HepG2 (cell line): ENCODE measurements around the gene ZNF280A. TPM values are rescaled to one million over a fixed set of nuclear protein-coding genes. Genes with fewer than 3 reads are reported as not detected.

Experiments
- ATAC-seq: fragments of 200-7000 bp; cut with Tn5 transposase; 3 replicates; pipeline ENCODE4 v1.9.1; 2020; ENCODE audit warnings: mild to moderate bottlenecking, moderate library complexity
- BruUV-seq: library from RNA; stranded (reverse); fragments of 400-500 nt; replicated peaks from 2 replicates; lab custom pipeline; 2021; lab: Mats Ljungman, UMichigan
- CTCF ChIA-PET: fragments of 300-600 bp; formaldehyde crosslinking; extraction: SDS; loops from one replicate; lab custom pipeline; 2021; ENCODE audit warnings: low total read pairs, inconsistent platforms, low intra/inter-chr PET ratio; lab: Yijun Ruan, JAX
- POLR2A ChIA-PET: fragments of 350-600 bp; sonication (Branson Sonifier 250); formaldehyde crosslinking; loops from one replicate; lab custom pipeline; 2020; ENCODE audit warnings: antibody characterized with exemption, inconsistent platforms; lab: Yijun Ruan, JAX
- DNase-seq: peaks from one replicate; pipeline ENCODE4 v3.0.0-alpha.2; 2015; ENCODE audit warnings: low spot score
- FAIRE-seq: peaks from 3 replicates; lab custom pipeline; 2011; peaks lifted over from hg19 to GRCh38; lab: Jason Lieb, UNC
- H2AFZ ChIP-seq: one replicate; pipeline ENCODE4 v1.6.1; 2011; ENCODE audit warnings: low read length, inconsistent platforms
- H3K27ac ChIP-seq: fragments of 300-600 bp; 3 replicates; pipeline ENCODE4 v1.8.0; 2011; ENCODE audit warnings: mixed run types, mild to moderate bottlenecking, mixed read lengths, low read length, inconsistent platforms; ENCODE audit not compliant: insufficient read depth; ENCODE audit errors: extremely low read length
- H3K27me3 ChIP-seq, 2 experiments: fragments of 200-600 bp in 1 of 2; 2 replicates in 1 of 2; 3 replicates in 1 of 2; pipeline versions ENCODE4 v1.6.0 to v1.8.0; 2011; ENCODE audit warnings: low read length in 2 of 2, mild to moderate bottlenecking in 2 of 2, moderate library complexity in 2 of 2, inconsistent platforms in 1 of 2; ENCODE audit not compliant: insufficient read depth in 2 of 2, control insufficient read depth in 1 of 2
- H3K36me3 ChIP-seq, 2 experiments: fragments of 200-600 bp in 1 of 2; replicated peaks in 1 of 2; 2 replicates in 1 of 2; 3 replicates in 1 of 2; pipeline versions ENCODE4 v1.5.1 to v1.8.0; 2011; ENCODE audit warnings: low read length in 2 of 2, inconsistent platforms in 1 of 2; ENCODE audit not compliant: insufficient read depth in 2 of 2, control insufficient read depth in 1 of 2
- H3K4me1 ChIP-seq: 2 replicates; pipeline ENCODE4 v1.5.1; 2012; ENCODE audit warnings: low read length, inconsistent platforms; ENCODE audit not compliant: insufficient read depth
- H3K4me2 ChIP-seq: 2 replicates; pipeline ENCODE4 v1.6.0; 2011; ENCODE audit warnings: low read depth, low read length, inconsistent platforms
- H3K4me3 ChIP-seq, 3 experiments: fragments of 200-600 bp in 1 of 3; sonication (generic), shearing (Covaris generic) in 1 of 3; replicated peaks in 1 of 3; 2 replicates each; pipeline ENCODE4 v1.5.1; 2011 to 2016; ENCODE audit warnings: low read length in 3 of 3, inconsistent platforms in 2 of 3, low read depth in 2 of 3, mild to moderate bottlenecking in 2 of 3, control low read depth in 1 of 3, mixed read lengths in 1 of 3; ENCODE audit not compliant: insufficient read depth in 1 of 3
- H3K79me2 ChIP-seq: one replicate; pipeline ENCODE4 v1.6.1; 2011; ENCODE audit warnings: low read length, inconsistent platforms; ENCODE audit not compliant: insufficient read depth
- H3K9ac ChIP-seq: 2 replicates; pipeline ENCODE4 v1.6.0; 2011; ENCODE audit warnings: mild to moderate bottlenecking, low read depth, low read length, inconsistent platforms; ENCODE audit not compliant: insufficient read depth
- H3K9me3 ChIP-seq: 2 replicates; pipeline ENCODE4 v1.5.1; 2012; ENCODE audit warnings: mild to moderate bottlenecking, low read length
- H4K20me1 ChIP-seq: 2 replicates; pipeline ENCODE4 v1.6.0; 2011; ENCODE audit warnings: inconsistent platforms, mild to moderate bottlenecking, low read length, moderate library complexity; ENCODE audit not compliant: insufficient read depth
- EHMT2 ChIP-seq: fragments of 200-600 bp; sonication (generic); IDR thresholded peaks from 2 replicates; pipeline ENCODE4 v1.7.0; 2017; ENCODE audit warnings: antibody characterized with exemption, low read depth, low read length, borderline replicate concordance
- HIC2 ChIP-seq: sonication (generic); formaldehyde crosslinking; IDR thresholded peaks from 2 replicates; pipeline ENCODE4 v1.9.0; 2022; ENCODE audit warnings: low read depth, missing genetic modification reagents
- KMT2B ChIP-seq: IDR thresholded peaks from 2 replicates; pipeline ENCODE4 v1.6.1; 2016; ENCODE audit warnings: missing genetic modification reagents, missing compliant biosample characterization
- LRRFIP1 ChIP-seq: sonication (generic); formaldehyde crosslinking; conservative IDR thresholded peaks from 2 replicates; pipeline ENCODE4 v1.4.0; 2020; ENCODE audit warnings: missing genetic modification reagents
- MATR3 ChIP-seq: sonication (generic); formaldehyde crosslinking; IDR thresholded peaks from 2 replicates; pipeline ENCODE4 v1.4.0; 2020; ENCODE audit warnings: missing genetic modification reagents
- PAX8 ChIP-seq: sonication (generic); formaldehyde crosslinking; IDR thresholded peaks from 2 replicates; pipeline ENCODE4 v1.8.0; 2022; ENCODE audit warnings: mild to moderate bottlenecking, missing genetic modification reagents, borderline replicate concordance
- POGZ ChIP-seq: sonication (generic); formaldehyde crosslinking; IDR thresholded peaks from 2 replicates; pipeline ENCODE4 v1.4.0; 2020; ENCODE audit warnings: mild to moderate bottlenecking, missing genetic modification reagents
- RFXANK ChIP-seq: IDR thresholded peaks from 2 replicates; pipeline ENCODE4 v1.6.1; 2016
- ZBTB4 ChIP-seq: sonication (generic); formaldehyde crosslinking; IDR thresholded peaks from 2 replicates; pipeline ENCODE4 v1.4.0; 2020; ENCODE audit warnings: missing genetic modification reagents, mild to moderate bottlenecking, borderline replicate concordance
- ZC3H13 ChIP-seq: sonication (generic); formaldehyde crosslinking; IDR thresholded peaks from 2 replicates; pipeline ENCODE4 v1.8.1; 2023; ENCODE audit warnings: mild to moderate bottlenecking, missing genetic modification reagents, moderate library complexity
- ZMYM2 ChIP-seq: sonication (generic); formaldehyde crosslinking; IDR thresholded peaks from 2 replicates; pipeline ENCODE4 v1.8.0; 2022; ENCODE audit warnings: mild to moderate bottlenecking, missing genetic modification reagents
- ZNF652 ChIP-seq: IDR thresholded peaks from 2 replicates; pipeline ENCODE4 v1.6.1; 2016; ENCODE audit warnings: low read depth, borderline replicate concordance
- ZNF691 ChIP-seq: sonication (generic); formaldehyde crosslinking; IDR thresholded peaks from 2 replicates; pipeline ENCODE4 v1.4.0; 2020; ENCODE audit warnings: missing genetic modification reagents, low read depth, mild to moderate bottlenecking, borderline replicate concordance
- ZNF713 ChIP-seq: sonication (generic); formaldehyde crosslinking; IDR thresholded peaks from 2 replicates; pipeline ENCODE4 v1.4.0; 2020; ENCODE audit warnings: mild to moderate bottlenecking, missing genetic modification reagents
- ZNF780A ChIP-seq: sonication (generic); formaldehyde crosslinking; IDR thresholded peaks from 2 replicates; pipeline ENCODE4 v1.8.0; 2022; ENCODE audit warnings: mild to moderate bottlenecking, missing genetic modification reagents, moderate library complexity
- ZSCAN29 ChIP-seq: sonication (generic); formaldehyde crosslinking; conservative IDR thresholded peaks from 2 replicates; pipeline ENCODE4 v1.4.0; 2020; ENCODE audit warnings: mild to moderate bottlenecking, missing genetic modification reagents
- WGBS: methylation state at CpG from one replicate; pipeline ENCODE4 v1.1.6; 2017; ENCODE audit warnings: low lambda C conversion rate; 5-methylcytosine and 5-hydroxymethylcytosine counted together
- in situ Hi-C: cut with HindIII; loops from 2 replicates; pipeline ENCODE4 v1.10.0; 2017; ENCODE audit warnings: low pct_unique_long_range_greater_than_20kb; ENCODE audit not compliant: extremely low pct_ligation_motif_present
- intact Hi-C: fragments of 100-400 bp; cut with micrococcal nuclease; formaldehyde crosslinking; loops from one replicate; pipeline ENCODE4 v1.10.0; 2022; ENCODE audit not compliant: unreplicated experiment
- polyA plus RNA-seq, 8 experiments: library from polyadenylated mRNA; depleted of rRNA in 3 of 8; stranded (reverse) in 7 of 8; unstranded in 1 of 8; fragments of >200 nt; fragmentation: Illumina TruSeq in 4 of 8; extraction: Trizol in 4 of 8; gene quantifications; 2 replicates each; pipeline versions ENCODE4 v1.2.1 to v1.2.3, GENCODE V29; 2011 to 2016; ENCODE audit warnings: low read depth in 4 of 8, missing spikeins in 1 of 8, mixed read lengths in 1 of 8; ENCODE audit not compliant: insufficient read depth in 1 of 8
- total RNA-seq, 5 experiments: library from RNA; depleted of rRNA; stranded (reverse); fragments of >200 nt; fragmentation: Illumina TruSeq; extraction: Trizol; gene quantifications; 2 replicates each; pipeline ENCODE4 v1.2.3, GENCODE V29; 2016; ENCODE audit warnings: low read depth in 1 of 5

The ZNF280A gene
- total and polyA plus RNA-seq, 2 of the 13 experiments (the other 11 are each of a cell fraction or from before 2014, with no cell fraction given): 1.4 to 2.9 TPM

GRCh38 chr22:22558972-22559603, 39.0 kb upstream of the ZNF280A start, which contains the start of gene PRAME:
Gene PRAME (minus strand): TSS chr22:22559265. CDS start chr22:22556832, 2,433 bp downstream.
- POLR2A ChIA-PET: no interaction called here
- intact Hi-C loops (no loop called here), in situ Hi-C loops (no loop called here)
- peak; percentile 64 for FAIRE-seq
- no peak within 1 kb of the TSS for H2AFZ ChIP-seq
- H3K27ac ChIP-seq: no peak within 1 kb of the TSS
- H3K36me3 ChIP-seq: no peaks in the 10 kb centered on the region
- H3K9me3 ChIP-seq: no peaks in the 10 kb centered on the region
- H4K20me1 ChIP-seq: no peaks in the 10 kb centered on the region
- peak within 1 kb of the TSS in 2 of 3 experiments; percentile 8 to 57; a peak in 1 of 6 replicates for H3K4me3 ChIP-seq
- no peaks in the 10 kb centered on the region for H3K79me2 ChIP-seq
- H3K4me2 ChIP-seq: peak within 1 kb of the TSS; percentile 73
- BruUV-seq: no TSS peak
- H3K27me3 ChIP-seq: peaks cover 0 to 1% of the 10 kb centered on the region in 2 experiments; a peak in 2 of 5 replicates
- H3K9ac ChIP-seq: peak within 1 kb of the TSS; percentile 34; the same call in 1 of the 2 replicates
- peak; percentile 79 for DNase-seq
- peak; percentile 98 for ATAC-seq
- H3K4me1 ChIP-seq: no peaks in the 10 kb centered on the region; the same call in 1 of the 2 replicates
- CTCF ChIA-PET: interaction anchor here (1.2 to 1.4 kb wide), 2 partner anchors 35 to 95 kb away, joined by 3 to 7 read pairs; no protein-coding TSS in a partner anchor
- 25% methylated on average over 29 of the region's 32 CpGs for WGBS
- TF ChIP-seq ZMYM2 (CRISPR knock-in tag) (no peak), EHMT2 (no peak), ZBTB4 (CRISPR knock-in tag) (0 out of 2 replicates have a peak, but pooled peaks have one; percentile 24), ZNF691 (CRISPR knock-in tag) (no peak), KMT2B (CRISPR knock-in tag) (no peak), ZNF780A (CRISPR knock-in tag) (no peak), PAX8 (CRISPR knock-in tag) (no peak), POGZ (CRISPR knock-in tag) (0 out of 2 replicates have a peak, but pooled peaks have one; percentile 47), LRRFIP1 (CRISPR knock-in tag) (no peak), HIC2 (no peak), MATR3 (CRISPR knock-in tag) (no peak), ZNF652 (CRISPR knock-in tag) (no peak), ZSCAN29 (CRISPR knock-in tag) (no peak), ZNF713 (CRISPR knock-in tag) (no peak), ZC3H13 (CRISPR knock-in tag) (no peak), RFXANK (CRISPR knock-in tag) (no peak)
